Vagina (tissue), 2 donors: ENCODE data around the gene TLE2. TPM values are rescaled to one million over a fixed set of nuclear protein-coding genes. Genes with fewer than 3 reads are reported as not detected.

Experiments used
- DNase-seq, 2 donors: peaks; one replicate each; pipeline ENCODE4 v3.0.0-alpha.2; 2017; ENCODE audit errors: extremely low spot score in 2 of 2
- H3K27ac ChIP-seq: fragments of 200-600 bp; sonication (generic); one replicate; pipeline ENCODE4 v1.5.1; 2019
- H3K27me3 ChIP-seq: fragments of 200-600 bp; sonication (generic); one replicate; pipeline ENCODE4 v1.5.1; 2019
- H3K36me3 ChIP-seq, 2 donors: fragments of 200-600 bp; sonication (generic); one replicate each; pipeline ENCODE4 v1.5.1; 2017 to 2019
- H3K4me1 ChIP-seq: fragments of 200-600 bp; sonication (generic); one replicate; pipeline ENCODE4 v1.5.1; 2019
- H3K4me3 ChIP-seq, 2 donors: fragments of 200-600 bp; sonication (generic); 1 replicate in 1 of 2; 2 replicates in 1 of 2; pipeline ENCODE4 v1.5.1; 2016 to 2019
- H3K9me3 ChIP-seq: fragments of 200-600 bp; sonication (generic); one replicate; pipeline ENCODE4 v1.5.1; 2019
- POLR2A ChIP-seq, 2 donors: fragments of 450-650 bp; IDR thresholded peaks; one replicate each; pipeline ENCODE4 v1.6.1; 2017; ENCODE audit warnings: antibody characterized with exemption in 2 of 2, mild to moderate bottlenecking in 2 of 2, moderate library complexity in 2 of 2
- POLR2AphosphoS5 ChIP-seq, 2 donors: sonication (generic); formaldehyde crosslinking; IDR thresholded peaks; one replicate each; pipeline ENCODE4 v1.9.0; 2017; ENCODE audit warnings: antibody characterized with exemption in 2 of 2, mild to moderate bottlenecking in 2 of 2, low read depth in 1 of 2; ENCODE audit not compliant: insufficient read depth in 1 of 2
- intact Hi-C: fragments of 100-400 bp; cut with DNase I; formaldehyde crosslinking; loops from one replicate; pipeline ENCODE4 v1.15.1; 2023
- total RNA-seq: library from RNA; depleted of rRNA; stranded (reverse); fragments of >200 nt; gene quantifications from one replicate; pipeline ENCODE4 v1.2.3, GENCODE V29; 2016
- TF ChIP-seq, protein P1 (sequence below), 3 experiments: fragments of 450-650 bp in 2 of 3; fragments of 200-600 bp in 1 of 3; sonication (generic) in 1 of 3; IDR thresholded peaks; one replicate each; pipeline ENCODE4 v1.5.1; 2017 to 2019; ENCODE audit warnings: antibody characterized with exemption in 3 of 3, mild to moderate bottlenecking in 2 of 3, moderate library complexity in 2 of 3

Gene TLE2
- total RNA-seq, 1 donor from 2014 or later = 28.2 TPM

DNA sequence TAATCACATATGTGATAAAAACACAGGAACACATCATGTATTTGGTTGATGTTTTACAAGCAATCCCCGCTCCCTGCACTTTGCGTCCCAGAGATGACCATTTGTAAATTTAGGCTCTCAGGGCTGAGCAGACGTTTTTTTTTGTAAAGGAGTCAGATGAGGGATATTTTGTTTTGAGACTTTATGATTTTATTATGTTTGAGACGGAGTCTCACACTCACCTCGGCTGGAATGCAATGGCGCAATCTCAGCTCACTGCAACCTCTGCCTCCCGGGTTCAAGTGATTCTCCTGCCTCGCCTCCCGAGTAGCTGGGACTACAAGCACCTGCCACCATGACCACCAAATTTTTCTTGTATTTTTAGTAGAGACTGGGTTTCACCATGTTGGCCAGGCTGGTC lies 50.3 kb downstream of the TLE2 start:
- intact Hi-C loops = no loop called here
- TF ChIP-seq, protein P1, sequence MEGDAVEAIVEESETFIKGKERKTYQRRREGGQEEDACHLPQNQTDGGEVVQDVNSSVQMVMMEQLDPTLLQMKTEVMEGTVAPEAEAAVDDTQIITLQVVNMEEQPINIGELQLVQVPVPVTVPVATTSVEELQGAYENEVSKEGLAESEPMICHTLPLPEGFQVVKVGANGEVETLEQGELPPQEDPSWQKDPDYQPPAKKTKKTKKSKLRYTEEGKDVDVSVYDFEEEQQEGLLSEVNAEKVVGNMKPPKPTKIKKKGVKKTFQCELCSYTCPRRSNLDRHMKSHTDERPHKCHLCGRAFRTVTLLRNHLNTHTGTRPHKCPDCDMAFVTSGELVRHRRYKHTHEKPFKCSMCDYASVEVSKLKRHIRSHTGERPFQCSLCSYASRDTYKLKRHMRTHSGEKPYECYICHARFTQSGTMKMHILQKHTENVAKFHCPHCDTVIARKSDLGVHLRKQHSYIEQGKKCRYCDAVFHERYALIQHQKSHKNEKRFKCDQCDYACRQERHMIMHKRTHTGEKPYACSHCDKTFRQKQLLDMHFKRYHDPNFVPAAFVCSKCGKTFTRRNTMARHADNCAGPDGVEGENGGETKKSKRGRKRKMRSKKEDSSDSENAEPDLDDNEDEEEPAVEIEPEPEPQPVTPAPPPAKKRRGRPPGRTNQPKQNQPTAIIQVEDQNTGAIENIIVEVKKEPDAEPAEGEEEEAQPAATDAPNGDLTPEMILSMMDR (IDR thresholded peaks at IDR 0.05) = no peak
- no peak for TF ChIP-seq POLR2AphosphoS5 (IDR thresholded peaks at IDR 0.05; ENCODE audit: insufficient read depth in 1 of 2, low read depth in 1 of 2)
- no peak for TF ChIP-seq POLR2A (IDR thresholded peaks at IDR 0.05)
- H3K27ac ChIP-seq = no peak overlapping the region
- H3K4me3 ChIP-seq = no peak overlapping the region
- no peaks in the 10 kb centered on the region for H3K9me3 ChIP-seq
- no peak for DNase-seq
- peaks cover 60% of the 10 kb centered on the region for H3K4me1 ChIP-seq
- no peaks in the 10 kb centered on the region for H3K36me3 ChIP-seq
- H3K27me3 ChIP-seq = no peaks in the 10 kb centered on the region

DNA sequence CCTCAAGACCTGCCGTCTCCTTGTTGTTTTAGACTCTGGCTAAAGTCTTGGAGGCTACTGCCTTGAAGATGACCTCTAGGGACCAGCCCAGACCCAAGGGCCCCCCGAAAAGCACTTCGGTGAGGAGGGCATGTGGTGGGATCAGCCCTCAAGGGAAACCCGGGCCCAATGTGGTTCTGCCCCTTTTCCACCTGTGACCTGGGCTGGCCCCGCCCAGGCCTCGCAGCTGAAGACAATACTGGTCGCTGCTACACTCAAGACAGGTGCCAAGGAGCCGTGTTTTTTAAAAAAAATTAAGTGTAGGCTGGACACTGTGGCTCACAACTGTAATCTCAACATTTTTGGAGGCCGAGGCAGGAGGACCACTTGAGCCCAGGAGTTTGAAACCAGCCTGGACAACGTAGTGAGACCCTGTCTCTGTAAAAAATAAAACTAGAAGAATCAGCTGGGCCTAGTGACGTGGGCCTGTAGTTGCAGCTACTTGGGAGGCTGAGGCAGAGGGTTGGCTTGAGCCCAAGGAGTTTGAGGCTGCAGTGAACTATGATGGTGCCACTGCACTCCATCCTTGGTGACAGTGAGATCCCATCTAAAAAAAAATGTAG lies 50.8 kb downstream of the TLE2 start:
- intact Hi-C loops = no loop called here
- no peak for TF ChIP-seq POLR2A (IDR thresholded peaks at IDR 0.05)
- TF ChIP-seq, protein P1 (IDR thresholded peaks at IDR 0.05) = no peak
- no peak for TF ChIP-seq POLR2AphosphoS5 (IDR thresholded peaks at IDR 0.05; ENCODE audit: insufficient read depth in 1 of 2, low read depth in 1 of 2)

DNA sequence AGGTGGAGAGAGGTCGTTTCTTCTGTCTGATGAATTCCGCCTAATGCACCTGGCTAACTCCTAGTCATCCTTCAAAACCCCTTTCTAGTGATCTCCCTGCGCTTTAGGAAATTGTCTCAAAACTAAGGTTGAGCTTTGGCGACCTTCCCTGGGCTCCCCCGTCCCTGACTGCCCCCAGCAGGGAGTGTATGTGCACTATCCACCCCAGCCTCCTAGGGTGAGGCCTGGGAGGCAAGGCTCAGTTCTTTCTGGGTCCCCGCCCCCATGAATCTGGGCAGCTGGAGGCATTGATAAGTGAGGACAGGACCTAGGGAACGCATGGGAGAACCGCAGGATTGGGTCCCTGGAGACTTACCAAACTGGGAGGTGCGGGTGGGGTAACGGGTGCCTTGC lies 51.3 kb downstream of the TLE2 start:
- TF ChIP-seq, protein P1 (IDR thresholded peaks at IDR 0.05) = no peak
- TF ChIP-seq POLR2A (IDR thresholded peaks at IDR 0.05) = no peak
- no peak for TF ChIP-seq POLR2AphosphoS5 (IDR thresholded peaks at IDR 0.05; ENCODE audit: insufficient read depth in 1 of 2, low read depth in 1 of 2)
- Histone ChIP-seq H3K9me3 (no peaks in the 10 kb centered on the region), H3K27ac (no peak overlapping the region), H3K4me1 (peaks cover 50% of the 10 kb centered on the region), H3K27me3 (no peaks in the 10 kb centered on the region), H3K4me3 (peak overlapping the region; percentile 46 to 63), H3K36me3 (no peaks in the 10 kb centered on the region)
- no peak for DNase-seq
- intact Hi-C loops = no loop called here

More for the DNA sequence above, 50.8 kb downstream of the TLE2 start:
- DNase-seq = no peak
- Histone ChIP-seq H3K36me3 (no peaks in the 10 kb centered on the region), H3K27me3 (no peaks in the 10 kb centered on the region), H3K27ac (no peak overlapping the region), H3K4me1 (peaks cover 56% of the 10 kb centered on the region), H3K9me3 (no peaks in the 10 kb centered on the region), H3K4me3 (no peak overlapping the region)

DNA sequence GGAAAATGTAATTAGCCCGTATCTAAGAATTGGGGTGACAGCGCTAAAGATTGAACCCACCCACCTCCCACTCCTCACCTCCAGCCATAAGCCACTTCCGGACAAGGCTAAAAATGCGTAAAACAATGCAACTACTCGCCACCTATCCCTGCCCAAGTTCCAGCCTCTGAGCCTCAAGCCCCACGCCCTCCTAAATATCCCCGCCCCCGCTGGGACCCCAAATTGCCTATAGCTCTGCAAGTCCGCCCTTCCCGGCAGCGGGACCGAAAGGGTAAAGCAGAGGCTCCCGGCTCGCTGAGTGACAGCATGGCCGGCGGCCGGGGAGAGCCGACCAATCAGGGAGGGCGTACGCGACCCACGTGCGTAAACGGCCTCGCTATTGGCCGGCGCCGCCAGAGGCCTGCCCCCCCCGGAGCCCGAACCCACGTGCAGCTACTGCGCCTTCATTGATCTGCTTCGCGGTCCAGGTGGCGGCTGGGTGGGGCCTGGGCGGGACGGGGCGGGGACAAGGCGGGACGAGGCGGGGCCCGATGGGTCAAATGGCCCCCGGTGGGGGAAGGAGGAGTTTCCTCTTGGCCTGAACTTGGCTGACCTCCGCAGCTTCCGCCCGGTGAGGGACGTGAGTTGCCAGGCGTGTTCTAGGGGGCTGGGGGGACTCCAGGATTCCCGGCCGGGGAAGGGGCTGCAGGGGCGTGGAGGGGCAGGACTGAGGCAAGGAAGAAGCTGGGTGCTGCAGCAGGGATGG lies 51.9 kb downstream of the TLE2 start, which contains the start of gene TLE6:
TLE6 (plus strand) TSS at position 564 of the 745 bp plus-strand sequence. CDS start 670 bp downstream, outside the sequence.
- Histone ChIP-seq H3K36me3 (no peaks in the 10 kb centered on the region), H3K4me3 (peak within 1 kb of the TSS; percentile 46 to 63), H3K27me3 (no peaks in the 10 kb centered on the region), H3K4me1 (peaks cover 45% of the 10 kb centered on the region), H3K9me3 (no peaks in the 10 kb centered on the region), H3K27ac (no peak within 1 kb of the TSS)
- intact Hi-C loops = no loop called here
- TF ChIP-seq, protein P1 (IDR thresholded peaks at IDR 0.05) = no peak
- peak; percentile 69 to 83 for TF ChIP-seq POLR2AphosphoS5 (IDR thresholded peaks at IDR 0.05; ENCODE audit: insufficient read depth in 1 of 2, low read depth in 1 of 2)
- DNase-seq = peak in 1 of 2 donors; percentile 97

DNA sequence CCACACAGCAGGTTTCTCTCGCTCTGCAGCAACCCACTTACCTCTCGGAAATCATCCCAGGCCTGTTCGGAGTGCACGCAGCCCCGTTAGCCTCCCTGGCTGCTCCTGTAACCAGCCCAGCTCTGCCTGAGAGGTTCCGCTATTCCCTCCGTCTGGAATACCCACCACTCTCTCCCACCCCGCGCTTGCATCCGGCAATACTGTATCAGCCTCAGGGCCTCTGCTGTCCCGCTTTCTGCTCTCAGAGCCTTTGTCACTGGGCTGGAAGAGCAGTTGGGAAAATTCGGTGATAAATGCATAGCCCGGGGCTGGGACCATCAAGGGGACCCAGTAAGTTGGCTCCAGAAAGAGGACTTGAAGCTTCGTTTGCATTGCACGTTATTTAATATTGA lies 52.5 kb downstream of the TLE2 start:
- no peaks in the 10 kb centered on the region for H3K27me3 ChIP-seq
- no peak for DNase-seq
- intact Hi-C loops = no loop called here
- TF ChIP-seq POLR2A (IDR thresholded peaks at IDR 0.05) (no peak), POLR2AphosphoS5 (IDR thresholded peaks at IDR 0.05; ENCODE audit: insufficient read depth in 1 of 2, low read depth in 1 of 2) (no peak)
- TF ChIP-seq, protein P1 (IDR thresholded peaks at IDR 0.05) = no peak
- H3K9me3 ChIP-seq = no peaks in the 10 kb centered on the region
- no peak overlapping the region for H3K27ac ChIP-seq
- peak overlapping the region; percentile 46 to 63 for H3K4me3 ChIP-seq
- H3K4me1 ChIP-seq = peaks cover 43% of the 10 kb centered on the region
- H3K36me3 ChIP-seq = no peaks in the 10 kb centered on the region
